ENCODE results near the gene TECPR2. TPM values are rescaled to one million over a fixed set of nuclear protein-coding genes. Genes with fewer than 3 reads are reported as not detected.

Gene TECPR2
- total and polyA plus RNA-seq, 10 of the 15 experiments (the other 5 are each of a cell fraction or from before 2014, with no cell fraction given), result 0.15 to 10.0 (median 3.0) TPM

DNA sequence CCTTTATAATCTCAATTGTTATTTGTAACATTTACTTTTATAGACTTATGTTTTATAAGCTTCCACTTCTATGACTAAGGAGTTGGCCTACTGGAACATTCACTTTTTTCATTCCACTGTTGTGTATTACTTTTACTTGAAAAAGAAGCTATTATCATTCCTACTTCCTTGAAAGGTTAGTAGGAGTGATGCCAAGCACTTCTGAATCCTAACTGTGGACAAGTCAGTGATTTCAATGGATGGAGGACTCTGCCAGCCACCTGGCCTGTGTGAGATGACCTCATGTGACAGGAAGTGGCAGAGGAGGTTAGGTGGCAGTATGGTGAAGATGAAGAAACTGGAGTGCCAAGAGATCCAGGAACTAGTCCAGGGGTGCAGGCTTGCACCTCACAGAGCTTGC is 46.0 kb downstream of the TECPR2 start:
- ChIA-PET CTCF (interaction anchor here (1.3 kb wide), 1 partner anchor 30 kb away, joined by 5 read pairs; no protein-coding TSS in a partner anchor), RAD21 (ENCODE audit: unreplicated experiment) (no interaction called here), POLR2A (interaction anchor here (0.6 kb wide), 1 partner anchor 83 kb away, joined by 5 read pairs; no protein-coding TSS in a partner anchor), SMC1A (ENCODE audit: uncharacterized antibody, unreplicated experiment) (no interaction called here)
- Histone ChIP-seq H3K27me3 (replicated peaks in 1 of 2; ENCODE audit: control insufficient read depth in 2 of 2, insufficient read depth in 2 of 2, low read length in 1 of 2) (no peaks in the 10 kb centered on the region), H3K36me3 (ENCODE audit: control insufficient read depth in 2 of 2, insufficient read depth in 2 of 2, low read length in 1 of 2) (no peaks in the 10 kb centered on the region), H3K9ac (ENCODE audit: control insufficient read depth, insufficient read depth, low read length) (no peak overlapping the region), H4K20me1 (ENCODE audit: control insufficient read depth, insufficient read depth) (no peaks in the 10 kb centered on the region), H3K27ac (ENCODE audit: control insufficient read depth, insufficient read depth) (no peak overlapping the region), H3K4me2 (ENCODE audit: control insufficient read depth, insufficient read depth) (no peak overlapping the region), H3K9me3 (replicated peaks; ENCODE audit: control insufficient read depth, insufficient read depth, low read length) (no peaks in the 10 kb centered on the region), H2AFZ (ENCODE audit: control insufficient read depth, low read depth, low read length) (no peak overlapping the region), H3K79me2 (ENCODE audit: control insufficient read depth, insufficient read depth, low read length) (no peaks in the 10 kb centered on the region), H3K4me3 (no peak overlapping the region), H3K4me1 (ENCODE audit: control insufficient read depth, insufficient read depth, low read length) (no peaks in the 10 kb centered on the region)
- in situ Hi-C loops (cut with MboI), result no loop called here
- no TSS peak for BruUV-seq (replicated peaks)
- no peak for FAIRE-seq
- intact Hi-C loops (cut with micrococcal nuclease; ENCODE audit: unreplicated experiment), result no loop called here
- ATAC-seq, result no peak
- no peak for DNase-seq (ENCODE audit: low read depth, low spot score)
- TF ChIP-seq GABPA (IDR thresholded peaks at IDR 0.05; ENCODE audit: low read depth), result no peak
- TF ChIP-seq, protein P1, sequence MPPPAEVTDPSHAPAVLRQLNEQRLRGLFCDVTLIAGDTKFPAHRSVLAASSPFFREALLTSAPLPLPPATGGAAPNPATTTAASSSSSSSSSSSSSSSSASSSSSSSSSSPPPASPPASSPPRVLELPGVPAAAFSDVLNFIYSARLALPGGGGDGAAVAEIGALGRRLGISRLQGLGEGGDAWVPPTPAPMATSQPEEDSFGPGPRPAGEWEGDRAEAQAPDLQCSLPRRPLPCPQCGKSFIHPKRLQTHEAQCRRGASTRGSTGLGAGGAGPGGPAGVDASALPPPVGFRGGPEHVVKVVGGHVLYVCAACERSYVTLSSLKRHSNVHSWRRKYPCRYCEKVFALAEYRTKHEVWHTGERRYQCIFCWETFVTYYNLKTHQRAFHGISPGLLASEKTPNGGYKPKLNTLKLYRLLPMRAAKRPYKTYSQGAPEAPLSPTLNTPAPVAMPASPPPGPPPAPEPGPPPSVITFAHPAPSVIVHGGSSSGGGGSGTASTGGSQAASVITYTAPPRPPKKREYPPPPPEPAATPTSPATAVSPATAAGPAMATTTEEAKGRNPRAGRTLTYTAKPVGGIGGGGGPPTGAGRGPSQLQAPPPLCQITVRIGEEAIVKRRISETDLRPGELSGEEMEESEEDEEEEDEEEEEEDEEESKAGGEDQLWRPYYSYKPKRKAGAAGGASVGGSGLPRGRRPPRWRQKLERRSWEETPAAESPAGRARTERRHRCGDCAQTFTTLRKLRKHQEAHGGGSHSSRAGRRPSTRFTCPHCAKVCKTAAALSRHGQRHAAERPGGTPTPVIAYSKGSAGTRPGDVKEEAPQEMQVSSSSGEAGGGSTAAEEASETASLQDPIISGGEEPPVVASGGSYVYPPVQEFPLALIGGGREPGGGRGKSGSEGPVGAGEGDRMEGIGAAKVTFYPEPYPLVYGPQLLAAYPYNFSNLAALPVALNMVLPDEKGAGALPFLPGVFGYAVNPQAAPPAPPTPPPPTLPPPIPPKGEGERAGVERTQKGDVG (CRISPR knock-in tag; IDR thresholded peaks at IDR 0.05), result no peak
- no peak for TF ChIP-seq ZSCAN29 (IDR thresholded peaks at IDR 0.05)
- TF ChIP-seq, protein P2, sequence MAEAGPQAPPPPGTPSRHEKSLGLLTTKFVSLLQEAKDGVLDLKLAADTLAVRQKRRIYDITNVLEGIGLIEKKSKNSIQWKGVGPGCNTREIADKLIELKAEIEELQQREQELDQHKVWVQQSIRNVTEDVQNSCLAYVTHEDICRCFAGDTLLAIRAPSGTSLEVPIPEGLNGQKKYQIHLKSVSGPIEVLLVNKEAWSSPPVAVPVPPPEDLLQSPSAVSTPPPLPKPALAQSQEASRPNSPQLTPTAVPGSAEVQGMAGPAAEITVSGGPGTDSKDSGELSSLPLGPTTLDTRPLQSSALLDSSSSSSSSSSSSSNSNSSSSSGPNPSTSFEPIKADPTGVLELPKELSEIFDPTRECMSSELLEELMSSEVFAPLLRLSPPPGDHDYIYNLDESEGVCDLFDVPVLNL (IDR thresholded peaks at IDR 0.05; ENCODE audit: low read depth, low read length), result no peak
- no peak for TF ChIP-seq KLF5 (IDR thresholded peaks at IDR 0.05; ENCODE audit: partially characterized antibody)
- no peak for TF ChIP-seq CREB1 (IDR thresholded peaks at IDR 0.05; ENCODE audit: low read depth)
- no peak for TF ChIP-seq NFYA (IDR thresholded peaks at IDR 0.05; ENCODE audit: borderline replicate concordance, low read depth, low read length)
- TF ChIP-seq IKZF1 (conservative IDR thresholded peaks at IDR 0.05), result no peak
- no peak for TF ChIP-seq STAT3 (IDR thresholded peaks at IDR 0.05; ENCODE audit: low read depth, low read length)
- no peak for TF ChIP-seq SREBF2 (IDR thresholded peaks at IDR 0.05; ENCODE audit: low read length)
- TF ChIP-seq, protein P3, sequence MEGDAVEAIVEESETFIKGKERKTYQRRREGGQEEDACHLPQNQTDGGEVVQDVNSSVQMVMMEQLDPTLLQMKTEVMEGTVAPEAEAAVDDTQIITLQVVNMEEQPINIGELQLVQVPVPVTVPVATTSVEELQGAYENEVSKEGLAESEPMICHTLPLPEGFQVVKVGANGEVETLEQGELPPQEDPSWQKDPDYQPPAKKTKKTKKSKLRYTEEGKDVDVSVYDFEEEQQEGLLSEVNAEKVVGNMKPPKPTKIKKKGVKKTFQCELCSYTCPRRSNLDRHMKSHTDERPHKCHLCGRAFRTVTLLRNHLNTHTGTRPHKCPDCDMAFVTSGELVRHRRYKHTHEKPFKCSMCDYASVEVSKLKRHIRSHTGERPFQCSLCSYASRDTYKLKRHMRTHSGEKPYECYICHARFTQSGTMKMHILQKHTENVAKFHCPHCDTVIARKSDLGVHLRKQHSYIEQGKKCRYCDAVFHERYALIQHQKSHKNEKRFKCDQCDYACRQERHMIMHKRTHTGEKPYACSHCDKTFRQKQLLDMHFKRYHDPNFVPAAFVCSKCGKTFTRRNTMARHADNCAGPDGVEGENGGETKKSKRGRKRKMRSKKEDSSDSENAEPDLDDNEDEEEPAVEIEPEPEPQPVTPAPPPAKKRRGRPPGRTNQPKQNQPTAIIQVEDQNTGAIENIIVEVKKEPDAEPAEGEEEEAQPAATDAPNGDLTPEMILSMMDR (IDR thresholded peaks at IDR 0.05 in 2 of 3, conservative IDR thresholded peaks at IDR 0.05 in 1 of 3; ENCODE audit: control insufficient read depth in 2 of 3, extremely low read depth in 1 of 3, insufficient read depth in 1 of 3, low read depth in 3 of 3, low read length in 3 of 3), result no peak
- no peak for TF ChIP-seq NFXL1 (IDR thresholded peaks at IDR 0.05; ENCODE audit: borderline replicate concordance)
- TF ChIP-seq LARP7 (IDR thresholded peaks at IDR 0.05), result no peak
- TF ChIP-seq, protein P4, sequence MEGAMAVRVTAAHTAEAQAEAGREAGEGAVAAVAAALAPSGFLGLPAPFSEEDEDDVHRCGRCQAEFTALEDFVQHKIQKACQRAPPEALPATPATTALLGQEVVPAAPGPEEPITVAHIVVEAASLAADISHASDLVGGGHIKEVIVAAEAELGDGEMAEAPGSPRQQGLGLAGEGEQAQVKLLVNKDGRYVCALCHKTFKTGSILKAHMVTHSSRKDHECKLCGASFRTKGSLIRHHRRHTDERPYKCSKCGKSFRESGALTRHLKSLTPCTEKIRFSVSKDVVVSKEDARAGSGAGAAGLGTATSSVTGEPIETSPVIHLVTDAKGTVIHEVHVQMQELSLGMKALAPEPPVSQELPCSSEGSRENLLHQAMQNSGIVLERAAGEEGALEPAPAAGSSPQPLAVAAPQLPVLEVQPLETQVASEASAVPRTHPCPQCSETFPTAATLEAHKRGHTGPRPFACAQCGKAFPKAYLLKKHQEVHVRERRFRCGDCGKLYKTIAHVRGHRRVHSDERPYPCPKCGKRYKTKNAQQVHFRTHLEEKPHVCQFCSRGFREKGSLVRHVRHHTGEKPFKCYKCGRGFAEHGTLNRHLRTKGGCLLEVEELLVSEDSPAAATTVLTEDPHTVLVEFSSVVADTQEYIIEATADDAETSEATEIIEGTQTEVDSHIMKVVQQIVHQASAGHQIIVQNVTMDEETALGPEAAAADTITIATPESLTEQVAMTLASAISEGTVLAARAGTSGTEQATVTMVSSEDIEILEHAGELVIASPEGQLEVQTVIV (IDR thresholded peaks at IDR 0.05; ENCODE audit: borderline replicate concordance, partially characterized antibody), result no peak

Data from GM12878 (cell line).